Activated CD4-positive, alpha-beta T cell treated with anti-CD3 and anti-CD28 coated beads, Interleukin-10, Interleukin-2, amounts not matched to agents 100 ng/mL and 50 ng/mL, durations not matched to agents 16 hours and 8 hours (primary cell): ENCODE measurements around the gene C16orf46.
A peak's percentile ranks its signal among the peaks of the same experiment; 100 is the strongest.

Experiments
- DNase-seq: peaks from one replicate; pipeline ENCODE4 v3.0.0-alpha.2; 2020

C16orf46 gene

GRCh38 chr16:81073560-81074330 lies 3.3 kb downstream of the C16orf46 start:
- no peak for DNase-seq

GRCh38 chr16:81071805-81072204 lies 5.2 kb downstream of the C16orf46 start:
- no peak for DNase-seq

- no peak for DNase-seq
Measured at GRCh38 chr16:81070979-81071378, 6.1 kb downstream of the C16orf46 start.

- DNase-seq = no peak
Measured at GRCh38 chr16:81069063-81069462, 8.0 kb downstream of the C16orf46 start.

- DNase-seq = no peak
Measured at GRCh38 chr16:81067166-81067565, 9.9 kb downstream of the C16orf46 start.

- DNase-seq = no peak
Measured at GRCh38 chr16:81066681-81067080, 10.4 kb downstream of the C16orf46 start.

GRCh38 chr16:81061871-81062608 lies 15.0 kb downstream of the C16orf46 start:
- DNase-seq = no peak

GRCh38 chr16:81061307-81061640 lies 15.8 kb downstream of the C16orf46 start:
- no peak for DNase-seq

- DNase-seq = no peak
Measured at GRCh38 chr16:81060576-81061306, 16.3 kb downstream of the C16orf46 start.

- DNase-seq = no peak
Measured at GRCh38 chr16:81053761-81054160, 23.3 kb downstream of the C16orf46 start.

- no peak for DNase-seq
Measured at GRCh38 chr16:81042821-81043220, 34.2 kb downstream of the C16orf46 start.

GRCh38 chr16:81041696-81042095 lies 35.3 kb downstream of the C16orf46 start:
- no peak for DNase-seq

- no peak for DNase-seq
Measured at GRCh38 chr16:81040842-81041241, 36.2 kb downstream of the C16orf46 start.

GRCh38 chr16:81040131-81040530 lies 36.9 kb downstream of the C16orf46 start:
- no peak for DNase-seq

GRCh38 chr16:81036751-81037350 lies 40.2 kb downstream of the C16orf46 start:
- peak; percentile 21 for DNase-seq

GRCh38 chr16:81035975-81036750 lies 40.9 kb downstream of the C16orf46 start:
- DNase-seq = peak; percentile 44

GRCh38 chr16:81035398-81035974 lies 41.6 kb downstream of the C16orf46 start, which contains the start of gene ATMIN:
Gene ATMIN, plus strand, starts transcription at chr16:81035842. Its CDS starts 29 bp downstream, at chr16:81035871.
- DNase-seq = peak; percentile 93

GRCh38 chr16:81029930-81030604 lies 47.0 kb downstream of the C16orf46 start:
- no peak for DNase-seq

- DNase-seq = no peak
Measured at GRCh38 chr16:81026429-81026828, 50.6 kb downstream of the C16orf46 start.

GRCh38 chr16:81018496-81018895 lies 58.5 kb downstream of the C16orf46 start:
- DNase-seq = no peak

- DNase-seq = peak; percentile 24
Measured at GRCh38 chr16:81014672-81015071, 62.4 kb downstream of the C16orf46 start.
